PC-9 (cell line): ENCODE data around the gene HCN1.

ENCODE experiments used
- EZH2 ChIP-seq: fragments of 200-600 bp; sonication (generic); IDR thresholded peaks from 2 replicates; pipeline ENCODE4 v1.8.0; 2017; ENCODE audit warnings: antibody characterized with exemption, low read depth
- TF ChIP-seq, protein P1 (sequence below): fragments of 200-600 bp; sonication (generic); conservative IDR thresholded peaks from 2 replicates; pipeline ENCODE4 v1.6.1; 2017; ENCODE audit warnings: mixed run types, antibody characterized with exemption, mild to moderate bottlenecking, moderate library complexity

- TF ChIP-seq, protein P1, sequence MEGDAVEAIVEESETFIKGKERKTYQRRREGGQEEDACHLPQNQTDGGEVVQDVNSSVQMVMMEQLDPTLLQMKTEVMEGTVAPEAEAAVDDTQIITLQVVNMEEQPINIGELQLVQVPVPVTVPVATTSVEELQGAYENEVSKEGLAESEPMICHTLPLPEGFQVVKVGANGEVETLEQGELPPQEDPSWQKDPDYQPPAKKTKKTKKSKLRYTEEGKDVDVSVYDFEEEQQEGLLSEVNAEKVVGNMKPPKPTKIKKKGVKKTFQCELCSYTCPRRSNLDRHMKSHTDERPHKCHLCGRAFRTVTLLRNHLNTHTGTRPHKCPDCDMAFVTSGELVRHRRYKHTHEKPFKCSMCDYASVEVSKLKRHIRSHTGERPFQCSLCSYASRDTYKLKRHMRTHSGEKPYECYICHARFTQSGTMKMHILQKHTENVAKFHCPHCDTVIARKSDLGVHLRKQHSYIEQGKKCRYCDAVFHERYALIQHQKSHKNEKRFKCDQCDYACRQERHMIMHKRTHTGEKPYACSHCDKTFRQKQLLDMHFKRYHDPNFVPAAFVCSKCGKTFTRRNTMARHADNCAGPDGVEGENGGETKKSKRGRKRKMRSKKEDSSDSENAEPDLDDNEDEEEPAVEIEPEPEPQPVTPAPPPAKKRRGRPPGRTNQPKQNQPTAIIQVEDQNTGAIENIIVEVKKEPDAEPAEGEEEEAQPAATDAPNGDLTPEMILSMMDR: no peak
- no peak for TF ChIP-seq EZH2
Observed at GRCh38 chr5:45542421-45542820, 153.8 kb downstream of the HCN1 start.
